Caco-2 (cell line): ENCODE measurements around the gene C11orf24. TPM values are rescaled to one million over a fixed set of nuclear protein-coding genes. Genes with fewer than 3 reads are reported as not detected.

Source experiments
- BruUV-seq: library from RNA; stranded (reverse); fragments of 400-500 nt; replicated peaks from 2 replicates; lab custom pipeline; 2021; lab: Mats Ljungman, UMichigan
- CTCF ChIA-PET: fragments of 300-600 bp; sonication (Branson Sonifier 250); formaldehyde crosslinking; loops from one replicate; lab custom pipeline; 2022; ENCODE audit warnings: antibody characterized with exemption; lab: Charles Lee
- POLR2A ChIA-PET: fragments of 300-600 bp; sonication (Branson Sonifier 250); formaldehyde crosslinking; loops from one replicate; lab custom pipeline; 2022; ENCODE audit warnings: antibody characterized with exemption; lab: Charles Lee
- DNase-seq, 2 experiments: peaks; one replicate each; pipeline versions ENCODE4 v3.0.0 to v3.0.0-alpha.2; 2020 to 2022
- H3K27me3 ChIP-seq: replicated peaks from 2 replicates; pipeline ENCODE4 v1.6.0; 2011; ENCODE audit warnings: low read length; ENCODE audit not compliant: control insufficient read depth, insufficient read depth
- H3K36me3 ChIP-seq: 2 replicates; pipeline ENCODE4 v1.5.1; 2011; ENCODE audit warnings: low read length; ENCODE audit not compliant: control insufficient read depth, insufficient read depth
- H3K4me1 ChIP-seq: fragments of 250-450 bp; sonication (Bioruptor Pico); 2 replicates; pipeline ENCODE4 v1.5.1; 2020; ENCODE audit warnings: mild to moderate bottlenecking
- H3K4me3 ChIP-seq: 2 replicates; pipeline ENCODE4 v1.5.1; 2011; ENCODE audit warnings: low read depth, mild to moderate bottlenecking, control low read depth, low read length
- H3K9me3 ChIP-seq: fragments of 250-450 bp; sonication (Bioruptor Pico); 2 replicates; pipeline ENCODE4 v1.5.1; 2020; ENCODE audit warnings: mild to moderate bottlenecking, moderate library complexity
- H3K27ac Mint-ChIP-seq: one replicate; pipeline ENCODE4 v1.8.0; 2022; ENCODE audit warnings: mixed read lengths; ENCODE audit not compliant: unreplicated experiment
- H3K27me3 Mint-ChIP-seq: one replicate; pipeline ENCODE4 v1.8.0; 2022; ENCODE audit warnings: mixed read lengths; ENCODE audit not compliant: insufficient read depth, unreplicated experiment
- H3K36me3 Mint-ChIP-seq: one replicate; pipeline ENCODE4 v1.8.0; 2022; ENCODE audit warnings: mild to moderate bottlenecking, mixed read lengths; ENCODE audit not compliant: insufficient read depth, unreplicated experiment
- H3K4me1 Mint-ChIP-seq: one replicate; pipeline ENCODE4 v1.8.0; 2022; ENCODE audit warnings: low read depth, mixed read lengths; ENCODE audit not compliant: unreplicated experiment
- H3K4me3 Mint-ChIP-seq: one replicate; pipeline ENCODE4 v1.8.0; 2022; ENCODE audit warnings: mild to moderate bottlenecking, moderate library complexity, mixed read lengths; ENCODE audit not compliant: unreplicated experiment
- H3K9me3 Mint-ChIP-seq: one replicate; pipeline ENCODE4 v1.8.0; 2022; ENCODE audit warnings: mixed read lengths; ENCODE audit not compliant: unreplicated experiment
- intact Hi-C: fragments of 100-400 bp; cut with micrococcal nuclease; formaldehyde crosslinking; loops from one replicate; pipeline ENCODE4 v1.10.0; 2022; ENCODE audit not compliant: unreplicated experiment
- total RNA-seq: library from RNA; stranded (reverse); gene quantifications from 2 replicates; pipeline ENCODE4 v1.2.3, GENCODE V29; 2022
- TF ChIP-seq, protein P1 (sequence below), 2 experiments: fragments of 200-600 bp in 1 of 2; IDR thresholded peaks; 1 replicate in 1 of 2; 2 replicates in 1 of 2; pipeline versions ENCODE4 v1.5.1 to v1.8.0; 2011 to 2022; ENCODE audit warnings: antibody characterized with exemption in 1 of 2, control low read depth in 1 of 2, inconsistent platforms in 1 of 2, low read depth in 1 of 2, low read length in 1 of 2, mild to moderate bottlenecking in 1 of 2, moderate library complexity in 1 of 2; ENCODE audit not compliant: insufficient read depth in 1 of 2, severe bottlenecking in 1 of 2, unreplicated experiment in 1 of 2

C11orf24 gene
- total RNA-seq, 1 experiment from 2014 or later: 79.8 TPM

- H3K4me3 Mint-ChIP-seq: peak overlapping the region; percentile 91
- peaks cover 15% of the 10 kb centered on the region for H3K36me3 Mint-ChIP-seq
- peak overlapping the region; percentile 89 for H3K27ac Mint-ChIP-seq
- TF ChIP-seq, protein P1, sequence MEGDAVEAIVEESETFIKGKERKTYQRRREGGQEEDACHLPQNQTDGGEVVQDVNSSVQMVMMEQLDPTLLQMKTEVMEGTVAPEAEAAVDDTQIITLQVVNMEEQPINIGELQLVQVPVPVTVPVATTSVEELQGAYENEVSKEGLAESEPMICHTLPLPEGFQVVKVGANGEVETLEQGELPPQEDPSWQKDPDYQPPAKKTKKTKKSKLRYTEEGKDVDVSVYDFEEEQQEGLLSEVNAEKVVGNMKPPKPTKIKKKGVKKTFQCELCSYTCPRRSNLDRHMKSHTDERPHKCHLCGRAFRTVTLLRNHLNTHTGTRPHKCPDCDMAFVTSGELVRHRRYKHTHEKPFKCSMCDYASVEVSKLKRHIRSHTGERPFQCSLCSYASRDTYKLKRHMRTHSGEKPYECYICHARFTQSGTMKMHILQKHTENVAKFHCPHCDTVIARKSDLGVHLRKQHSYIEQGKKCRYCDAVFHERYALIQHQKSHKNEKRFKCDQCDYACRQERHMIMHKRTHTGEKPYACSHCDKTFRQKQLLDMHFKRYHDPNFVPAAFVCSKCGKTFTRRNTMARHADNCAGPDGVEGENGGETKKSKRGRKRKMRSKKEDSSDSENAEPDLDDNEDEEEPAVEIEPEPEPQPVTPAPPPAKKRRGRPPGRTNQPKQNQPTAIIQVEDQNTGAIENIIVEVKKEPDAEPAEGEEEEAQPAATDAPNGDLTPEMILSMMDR (IDR thresholded peaks at IDR 0.05; ENCODE audit: insufficient read depth in 1 of 2, low read depth in 1 of 2, low read length in 1 of 2, severe bottlenecking in 1 of 2, unreplicated experiment in 1 of 2): no peak
- H3K27me3 ChIP-seq: no peaks in the 10 kb centered on the region
- H3K9me3 ChIP-seq: no peaks in the 10 kb centered on the region
- peaks cover 22% of the 10 kb centered on the region for H3K4me1 ChIP-seq
- POLR2A ChIA-PET: interaction anchor here (0.8 to 1.6 kb wide), 4 partner anchors 11 to 29 kb away, joined by 3 to 17 read pairs (median 4); no protein-coding TSS in a partner anchor
- DNase-seq: peak; percentile 63 to 64
- peaks cover 44% of the 10 kb centered on the region for H3K4me1 Mint-ChIP-seq
- CTCF ChIA-PET: interaction anchor here (0.6 to 2.4 kb wide), 4 partner anchors 15 to 288 kb away, joined by 3 to 14 read pairs (median 4); partner anchors contain the start of gene C11orf24
- H3K36me3 ChIP-seq: no peaks in the 10 kb centered on the region
- H3K27me3 Mint-ChIP-seq: no peaks in the 10 kb centered on the region
- H3K4me3 ChIP-seq: peak overlapping the region; percentile 89
- intact Hi-C loops: loop anchor here (1.0 kb wide), 2 partner anchors 29 to 67 kb away; no protein-coding TSS in a partner anchor
- BruUV-seq: TSS peak; percentile 48
- no peaks in the 10 kb centered on the region for H3K9me3 Mint-ChIP-seq
Observed at GRCh38 chr11:68313574-68314202, 41.9 kb upstream of the C11orf24 start.

GRCh38 chr11:68312780-68313573, 41.2 kb upstream of the C11orf24 start:
- Mint-ChIP-seq H3K4me3 (peak overlapping the region; percentile 91), H3K27ac (peak overlapping the region; percentile 89), H3K27me3 (no peaks in the 10 kb centered on the region), H3K9me3 (no peaks in the 10 kb centered on the region), H3K36me3 (peaks cover 15% of the 10 kb centered on the region), H3K4me1 (peaks cover 44% of the 10 kb centered on the region)
- Histone ChIP-seq H3K4me1 (peaks cover 22% of the 10 kb centered on the region), H3K9me3 (no peaks in the 10 kb centered on the region), H3K27me3 (no peaks in the 10 kb centered on the region), H3K36me3 (no peaks in the 10 kb centered on the region), H3K4me3 (peak overlapping the region; percentile 89)
- ChIA-PET POLR2A (interaction anchor here (1.1 to 1.6 kb wide), 4 partner anchors 11 to 41 kb away, joined by 3 to 17 read pairs (median 4); partner anchors contain the start of gene C11orf24), CTCF (interaction anchor here (2.4 kb wide), 1 partner anchor 14 kb away, joined by 14 read pairs; no protein-coding TSS in a partner anchor)
- peak; percentile 52 to 55 for DNase-seq
- TF ChIP-seq, protein P1 (IDR thresholded peaks at IDR 0.05; ENCODE audit: insufficient read depth in 1 of 2, low read depth in 1 of 2, low read length in 1 of 2, severe bottlenecking in 1 of 2, unreplicated experiment in 1 of 2): no peak
- intact Hi-C loops: loop anchor here (1.0 kb wide), 1 partner anchor 67 kb away; no protein-coding TSS in a partner anchor
- no TSS peak for BruUV-seq
